ENCODE results near the gene FLOT2.

FLOT2 gene

GRCh38 chr17:28940675-28941074 is 43.1 kb upstream of the FLOT2 start:
- TF ChIP-seq CTCF (IDR thresholded peaks at IDR 0.05; ENCODE audit: low read depth, low read length, poor library complexity, severe bottlenecking) (no peak), EZH2phosphoT487 (IDR thresholded peaks at IDR 0.05; ENCODE audit: borderline replicate concordance, low read length) (no peak)
- Histone ChIP-seq H3K4me3 (ENCODE audit: low read length) (no peak overlapping the region), H3K4me1 (ENCODE audit: control insufficient read depth, low read length) (peaks cover 10% of the 10 kb centered on the region), H3K9me2 (replicated peaks; ENCODE audit: control insufficient read depth, low read length) (no peaks in the 10 kb centered on the region), H3K27me3 (ENCODE audit: control insufficient read depth, low read length) (no peaks in the 10 kb centered on the region), H3K9me3 (ENCODE audit: control insufficient read depth, insufficient read depth, low read length) (no peaks in the 10 kb centered on the region), H4K20me1 (ENCODE audit: control insufficient read depth, insufficient read depth, low read depth, low read length) (peaks cover 13% of the 10 kb centered on the region; the same call in 1 of the 2 replicates), H3K36me3 (ENCODE audit: control insufficient read depth, low read length) (peaks cover 85% of the 10 kb centered on the region), H3K27ac (ENCODE audit: low read depth, low read length) (no peak overlapping the region), H3F3A (ENCODE audit: control insufficient read depth, insufficient read depth) (peaks cover 3% of the 10 kb centered on the region; the same call in 1 of the 2 replicates), H3K79me2 (ENCODE audit: control insufficient read depth, low read length) (peaks cover 100% of the 10 kb centered on the region), H3K4me2 (ENCODE audit: low read length) (no peak overlapping the region)

GRCh38 chr17:28940142-28940541 is 42.6 kb upstream of the FLOT2 start:
- no peak overlapping the region for H3K4me3 ChIP-seq (ENCODE audit: low read length)
- H4K20me1 ChIP-seq (ENCODE audit: control insufficient read depth, insufficient read depth, low read depth, low read length), result peaks cover 13% of the 10 kb centered on the region; the same call in 1 of the 2 replicates
- H3K4me1 ChIP-seq (ENCODE audit: control insufficient read depth, low read length), result peaks cover 5% of the 10 kb centered on the region
- peaks cover 84% of the 10 kb centered on the region for H3K36me3 ChIP-seq (ENCODE audit: control insufficient read depth, low read length)
- H3K79me2 ChIP-seq (ENCODE audit: control insufficient read depth, low read length), result peaks cover 100% of the 10 kb centered on the region
- peaks cover 3% of the 10 kb centered on the region; the same call in 1 of the 2 replicates for H3F3A ChIP-seq (ENCODE audit: control insufficient read depth, insufficient read depth)
- no peak for TF ChIP-seq EZH2phosphoT487 (IDR thresholded peaks at IDR 0.05; ENCODE audit: borderline replicate concordance, low read length)
- no peaks in the 10 kb centered on the region for H3K9me3 ChIP-seq (ENCODE audit: control insufficient read depth, insufficient read depth, low read length)
- H3K4me2 ChIP-seq (ENCODE audit: low read length), result no peak overlapping the region
- H3K9me2 ChIP-seq (replicated peaks; ENCODE audit: control insufficient read depth, low read length), result no peaks in the 10 kb centered on the region
- no peaks in the 10 kb centered on the region for H3K27me3 ChIP-seq (ENCODE audit: control insufficient read depth, low read length)
- H3K27ac ChIP-seq (ENCODE audit: low read depth, low read length), result no peak overlapping the region

- Histone ChIP-seq H3K36me3 (ENCODE audit: control insufficient read depth, low read length) (peaks cover 75% of the 10 kb centered on the region), H3K9me3 (ENCODE audit: control insufficient read depth, insufficient read depth, low read length) (no peaks in the 10 kb centered on the region), H3K27ac (ENCODE audit: low read depth, low read length) (no peak overlapping the region), H3F3A (ENCODE audit: control insufficient read depth, insufficient read depth) (peaks cover 2% of the 10 kb centered on the region; the same call in 1 of the 2 replicates), H3K9me2 (replicated peaks; ENCODE audit: control insufficient read depth, low read length) (no peaks in the 10 kb centered on the region), H3K4me2 (ENCODE audit: low read length) (no peak overlapping the region), H4K20me1 (ENCODE audit: control insufficient read depth, insufficient read depth, low read depth, low read length) (peaks cover 12% of the 10 kb centered on the region; the same call in 1 of the 2 replicates), H3K79me2 (ENCODE audit: control insufficient read depth, low read length) (peaks cover 98% of the 10 kb centered on the region), H3K27me3 (ENCODE audit: control insufficient read depth, low read length) (no peaks in the 10 kb centered on the region), H3K4me1 (ENCODE audit: control insufficient read depth, low read length) (no peaks in the 10 kb centered on the region), H3K4me3 (ENCODE audit: low read length) (no peak overlapping the region)
- TF ChIP-seq CTCF (IDR thresholded peaks at IDR 0.05; ENCODE audit: low read depth, low read length, poor library complexity, severe bottlenecking), result no peak
- TF ChIP-seq EZH2phosphoT487 (IDR thresholded peaks at IDR 0.05; ENCODE audit: borderline replicate concordance, low read length), result no peak
Measured at GRCh38 chr17:28938552-28938951, 41.0 kb upstream of the FLOT2 start.

- Histone ChIP-seq H3K36me3 (ENCODE audit: control insufficient read depth, low read length) (peaks cover 77% of the 10 kb centered on the region), H3K9me3 (ENCODE audit: control insufficient read depth, insufficient read depth, low read length) (no peaks in the 10 kb centered on the region), H3K79me2 (ENCODE audit: control insufficient read depth, low read length) (peaks cover 98% of the 10 kb centered on the region), H3K4me1 (ENCODE audit: control insufficient read depth, low read length) (no peaks in the 10 kb centered on the region), H3K4me2 (ENCODE audit: low read length) (no peak overlapping the region), H3K9me2 (replicated peaks; ENCODE audit: control insufficient read depth, low read length) (no peaks in the 10 kb centered on the region), H3K27me3 (ENCODE audit: control insufficient read depth, low read length) (no peaks in the 10 kb centered on the region), H3F3A (ENCODE audit: control insufficient read depth, insufficient read depth) (peaks cover 2% of the 10 kb centered on the region; the same call in 1 of the 2 replicates), H3K27ac (ENCODE audit: low read depth, low read length) (no peak overlapping the region), H3K4me3 (ENCODE audit: low read length) (no peak overlapping the region), H4K20me1 (ENCODE audit: control insufficient read depth, insufficient read depth, low read depth, low read length) (peaks cover 16% of the 10 kb centered on the region; the same call in 1 of the 2 replicates)
- no peak for TF ChIP-seq EZH2phosphoT487 (IDR thresholded peaks at IDR 0.05; ENCODE audit: borderline replicate concordance, low read length)
- TF ChIP-seq CTCF (IDR thresholded peaks at IDR 0.05; ENCODE audit: low read depth, low read length, poor library complexity, severe bottlenecking), result no peak
Measured at GRCh38 chr17:28937044-28937729, 39.7 kb upstream of the FLOT2 start.

Measured in DOHH2 (cell line).